ENCODE data around the gene FMNL2.

GRCh38 chr2:152396051-152396511 is 61.1 kb downstream of the FMNL2 start:
- no peak for TF ChIP-seq POLR2A (IDR thresholded peaks at IDR 0.05; ENCODE audit: low read length)
- no peak for TF ChIP-seq GATA1 (IDR thresholded peaks at IDR 0.05; ENCODE audit: low read depth, low read length)

Data from erythroblast (primary cell).